ENCODE measurements around the gene ALDH5A1.
A peak's percentile ranks its signal among the peaks of the same experiment; 100 is the strongest.
"Not testable (repeated sequence)": the region's sequence is repeated elsewhere in the genome, so short reads cannot be mapped to it uniquely, and the experiment has no call there.

Gene ALDH5A1

DNA sequence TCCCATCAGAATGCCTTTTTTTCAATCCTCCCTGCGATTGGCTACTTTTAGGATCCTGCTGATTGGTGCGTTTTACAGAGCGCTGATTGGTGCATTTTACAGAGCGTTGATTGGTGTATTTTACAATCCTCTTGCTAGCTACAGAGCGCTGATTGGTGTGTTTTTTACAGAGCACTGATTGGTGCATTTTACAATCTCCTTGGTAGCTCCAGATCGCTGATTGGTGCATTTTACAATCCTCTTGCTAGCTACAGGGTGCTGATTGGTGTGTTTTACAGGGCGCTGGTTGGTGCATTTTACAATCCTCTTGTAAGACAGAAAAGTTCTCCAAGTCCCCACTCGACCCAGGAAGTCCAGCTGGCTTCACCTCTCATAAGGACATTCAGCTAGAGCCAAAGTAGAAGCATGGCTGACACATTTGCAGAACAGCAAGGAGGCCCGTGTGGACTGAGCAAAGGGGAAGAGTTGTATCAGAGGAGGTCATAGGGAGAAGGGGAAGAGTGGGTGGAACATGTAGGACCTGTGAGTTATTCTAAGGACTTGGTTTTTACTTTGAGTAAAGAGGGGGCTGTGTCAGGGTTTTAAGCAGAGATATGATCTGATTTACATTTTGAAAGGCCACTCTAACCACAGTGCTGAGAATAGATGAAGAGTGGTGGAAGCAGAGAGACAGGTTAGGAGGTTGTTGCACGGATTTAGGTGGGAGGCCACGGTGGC is 2.6 kb downstream of the ALDH5A1 start:
- no peak overlapping the region for H3K4me3 Mint-ChIP-seq
- H3K27ac Mint-ChIP-seq: peak overlapping the region; percentile 3
- peaks cover 1% of the 10 kb centered on the region for H3K9me3 Mint-ChIP-seq
- H3K36me3 Mint-ChIP-seq: peaks cover 17% of the 10 kb centered on the region
- no peaks in the 10 kb centered on the region for H3K27me3 Mint-ChIP-seq
- peaks cover 19% of the 10 kb centered on the region for H3K4me1 Mint-ChIP-seq
- DNase-seq (ENCODE audit: low spot score in 2 of 2) (no peak), ATAC-seq (ENCODE audit: low read depth) (no peak)

DNA sequence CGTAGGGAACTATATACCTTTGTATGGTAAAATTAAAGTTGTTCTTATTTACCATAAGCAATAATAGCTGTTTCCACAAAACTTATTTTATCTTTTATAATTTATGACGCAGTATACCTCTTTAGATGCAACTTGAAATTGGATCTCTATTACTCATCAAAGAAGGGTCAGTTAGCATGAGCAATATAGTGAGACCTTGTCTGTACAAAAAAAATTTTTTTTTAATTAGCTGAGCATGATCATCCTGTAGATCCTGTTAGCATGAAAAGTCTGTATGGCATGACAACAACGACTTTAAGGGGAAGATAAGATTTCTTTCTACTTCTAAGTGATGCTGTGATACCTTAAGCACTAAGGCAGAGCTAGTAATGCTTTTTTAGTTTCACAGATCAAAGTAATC is 5.9 kb downstream of the ALDH5A1 start:
- Mint-ChIP-seq H3K27ac (no peak overlapping the region), H3K4me3 (no peak overlapping the region), H3K27me3 (no peaks in the 10 kb centered on the region), H3K9me3 (peaks cover 1% of the 10 kb centered on the region), H3K36me3 (peaks cover 36% of the 10 kb centered on the region), H3K4me1 (peaks cover 10% of the 10 kb centered on the region)
- no peak for ATAC-seq (ENCODE audit: low read depth)
- no peak for DNase-seq (ENCODE audit: low spot score in 2 of 2)

DNA sequence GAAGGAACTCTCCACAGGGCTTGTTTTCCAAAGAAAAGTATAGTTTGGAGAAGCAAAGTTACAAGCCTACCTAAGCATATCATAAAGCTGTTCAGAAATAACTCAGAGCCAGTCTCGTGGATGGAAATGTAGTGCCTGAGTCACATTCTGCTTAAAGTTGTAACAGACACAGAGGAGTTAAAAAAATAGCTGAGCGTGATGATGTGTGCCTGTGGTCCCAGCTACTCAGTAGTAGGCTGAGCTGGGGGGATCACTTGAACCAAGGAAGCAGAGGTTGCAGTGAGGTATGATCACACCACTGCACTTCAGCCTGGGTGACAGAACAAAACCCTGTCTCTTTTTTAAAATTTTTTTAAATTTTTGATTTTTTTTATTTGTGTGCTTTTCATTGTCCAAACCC is 6.6 kb downstream of the ALDH5A1 start:
- no peak for ATAC-seq (ENCODE audit: low read depth)
- Mint-ChIP-seq H3K4me1 (peaks cover 6% of the 10 kb centered on the region), H3K27me3 (no peaks in the 10 kb centered on the region), H3K36me3 (peaks cover 36% of the 10 kb centered on the region), H3K9me3 (peaks cover 1% of the 10 kb centered on the region), H3K27ac (no peak overlapping the region), H3K4me3 (no peak overlapping the region)
- DNase-seq (ENCODE audit: low spot score in 2 of 2): no peak

DNA sequence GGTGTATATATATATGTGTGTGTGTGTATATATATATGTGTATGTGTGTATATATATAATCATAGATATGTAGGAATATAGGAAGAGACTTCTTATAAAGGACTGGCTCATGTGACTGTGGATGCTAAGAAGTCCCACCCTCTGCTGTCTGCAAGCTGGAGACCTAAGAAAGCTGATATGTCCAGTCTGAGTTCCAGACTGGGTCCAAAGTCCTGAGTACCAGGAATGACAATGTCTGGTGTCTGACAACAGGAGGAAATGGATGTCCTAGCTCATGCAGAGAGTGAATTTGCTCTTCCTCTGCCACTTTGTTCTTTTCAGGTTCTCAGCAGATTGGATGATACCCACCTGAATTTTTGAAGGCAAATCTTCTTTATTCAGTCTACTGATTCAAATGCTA is 7.1 kb downstream of the ALDH5A1 start:
- peaks cover 6% of the 10 kb centered on the region for H3K4me1 Mint-ChIP-seq
- H3K4me3 Mint-ChIP-seq: no peak overlapping the region
- peaks cover 1% of the 10 kb centered on the region for H3K9me3 Mint-ChIP-seq
- ATAC-seq (ENCODE audit: low read depth): no peak
- H3K27ac Mint-ChIP-seq: no peak overlapping the region
- peaks cover 33% of the 10 kb centered on the region for H3K36me3 Mint-ChIP-seq
- no peak for DNase-seq (ENCODE audit: low spot score in 2 of 2)
- H3K27me3 Mint-ChIP-seq: no peaks in the 10 kb centered on the region

DNA sequence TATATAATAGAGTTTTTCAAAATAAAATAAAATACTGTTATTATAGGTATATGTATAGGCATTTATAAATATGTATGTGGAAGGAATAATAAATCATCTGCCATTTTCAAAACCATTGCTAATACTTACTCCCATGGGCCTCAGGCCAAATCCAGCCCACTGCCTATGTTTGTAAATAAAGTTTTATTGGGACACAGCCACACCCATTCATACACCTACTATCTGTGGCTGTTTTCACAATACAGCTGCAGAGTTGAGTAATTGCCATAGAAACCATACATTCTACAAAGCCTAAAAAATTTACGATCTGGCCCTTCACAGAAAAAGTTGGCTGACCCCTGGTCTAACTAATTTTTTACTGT is 9.5 kb downstream of the ALDH5A1 start:
- Mint-ChIP-seq H3K27ac (peak overlapping the region; percentile 73), H3K36me3 (peaks cover 42% of the 10 kb centered on the region), H3K4me3 (no peak overlapping the region), H3K27me3 (no peaks in the 10 kb centered on the region), H3K4me1 (peaks cover 5% of the 10 kb centered on the region), H3K9me3 (peaks cover 2% of the 10 kb centered on the region)
- ATAC-seq (ENCODE audit: low read depth) (no peak), DNase-seq (ENCODE audit: low spot score in 2 of 2) (no peak)

DNA sequence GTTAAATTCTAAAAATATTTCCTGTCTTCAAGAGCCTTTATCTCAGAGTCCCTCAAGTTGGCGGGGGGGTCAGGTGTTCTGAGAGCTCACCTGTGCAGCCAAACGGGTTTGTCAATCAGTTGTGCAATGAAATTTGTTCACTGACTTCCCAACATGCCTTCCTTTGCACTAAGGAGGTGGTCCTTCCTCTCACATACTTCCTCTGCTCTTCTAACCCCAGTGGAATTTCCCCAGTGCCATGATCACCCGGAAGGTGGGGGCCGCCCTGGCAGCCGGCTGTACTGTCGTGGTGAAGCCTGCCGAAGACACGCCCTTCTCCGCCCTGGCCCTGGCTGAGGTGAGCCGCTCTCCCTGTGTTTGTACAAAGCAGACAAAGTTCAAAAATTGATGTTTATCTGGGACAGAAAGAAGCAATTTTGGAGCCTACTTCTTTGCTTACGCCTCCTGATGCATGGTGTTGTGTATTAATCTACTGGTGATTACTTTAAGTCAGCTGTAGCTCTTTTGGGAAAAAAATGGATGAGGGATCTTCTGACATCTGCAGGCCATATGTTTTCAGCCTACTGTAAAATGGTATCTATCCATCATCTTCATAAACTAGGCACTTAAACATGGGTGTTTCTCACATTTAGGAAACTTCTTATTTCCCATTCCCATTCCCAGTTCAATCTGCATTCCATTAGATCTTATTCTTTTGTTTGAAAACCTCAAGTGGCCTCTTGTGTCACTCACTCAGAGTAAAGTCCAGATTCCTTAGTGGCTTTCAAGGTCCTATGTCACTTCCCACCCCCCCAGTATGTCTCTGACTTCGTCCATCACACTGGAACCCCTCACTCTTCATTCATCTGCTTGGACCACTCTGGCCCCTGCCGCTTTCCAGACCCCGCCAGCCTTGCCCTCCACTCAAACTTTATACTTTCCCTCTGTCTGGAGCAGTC is 10.1 kb downstream of the ALDH5A1 start:
- Mint-ChIP-seq H3K9me3 (peaks cover 2% of the 10 kb centered on the region), H3K36me3 (peaks cover 47% of the 10 kb centered on the region), H3K27ac (peak overlapping the region; percentile 4), H3K4me3 (no peak overlapping the region), H3K27me3 (no peaks in the 10 kb centered on the region), H3K4me1 (peaks cover 5% of the 10 kb centered on the region)
- ATAC-seq (ENCODE audit: low read depth) (no peak), DNase-seq (ENCODE audit: low spot score in 2 of 2) (no peak)

DNA sequence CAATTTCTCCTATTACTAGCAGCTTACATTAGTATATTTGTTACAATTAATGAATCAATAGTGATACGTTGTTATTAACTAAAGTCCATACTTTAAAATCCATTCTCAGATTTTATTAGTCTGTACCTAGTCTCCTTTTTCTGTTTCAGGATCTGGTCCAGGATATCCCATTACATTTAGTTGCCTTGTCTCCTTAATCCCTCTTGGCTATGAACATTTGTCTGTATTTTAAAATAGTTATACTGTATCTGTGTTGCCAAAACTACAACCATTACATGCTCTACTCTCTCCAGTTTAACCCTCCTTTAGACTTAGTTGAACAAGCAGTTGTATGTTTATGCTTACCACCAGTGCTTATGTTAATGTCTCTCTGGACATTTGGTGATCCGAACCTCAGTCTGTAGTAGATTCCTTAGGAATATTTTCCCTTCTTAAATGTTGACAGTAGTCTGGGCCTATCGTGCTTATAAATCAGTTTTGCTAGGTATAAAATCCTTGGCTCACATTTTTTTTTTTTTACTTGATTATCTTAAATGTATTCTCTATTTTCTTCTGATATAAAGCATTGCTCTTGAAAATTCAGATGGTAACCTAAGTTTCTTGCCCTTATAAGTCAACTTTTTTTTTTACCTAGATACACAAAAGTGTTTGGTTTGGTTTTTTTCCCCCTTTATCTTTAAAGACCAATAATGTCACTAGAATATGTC is 12.2 kb downstream of the ALDH5A1 start:
- Mint-ChIP-seq H3K4me1 (peaks cover 5% of the 10 kb centered on the region), H3K9me3 (peaks cover 2% of the 10 kb centered on the region), H3K27me3 (no peaks in the 10 kb centered on the region), H3K36me3 (peaks cover 59% of the 10 kb centered on the region), H3K4me3 (no peak overlapping the region), H3K27ac (no peak overlapping the region)
- ATAC-seq (ENCODE audit: low read depth): no peak
- DNase-seq (ENCODE audit: low spot score in 2 of 2): no peak

DNA sequence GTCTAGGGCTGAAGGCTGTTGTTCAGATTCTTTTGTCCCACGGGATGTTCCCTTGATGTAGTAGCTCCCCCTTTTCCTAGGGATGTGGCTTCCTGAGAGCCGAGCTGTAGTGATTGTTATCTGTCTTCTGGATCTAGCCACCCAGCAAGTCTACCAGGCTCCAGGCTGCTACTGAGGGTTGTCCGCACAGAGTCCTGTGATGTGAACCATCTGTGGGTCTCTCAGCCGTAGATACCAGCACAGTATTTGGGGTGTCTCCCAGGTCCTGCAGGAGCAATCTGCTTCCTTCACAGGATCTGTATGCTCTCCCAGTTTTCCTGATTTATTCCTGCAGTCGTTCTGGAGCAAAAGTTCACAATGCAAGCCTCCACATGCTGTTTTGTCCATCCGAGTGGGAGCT is 17.2 kb downstream of the ALDH5A1 start:
- H3K9me3 Mint-ChIP-seq; H3K4me3 Mint-ChIP-seq; DNase-seq (ENCODE audit: low spot score in 2 of 2); H3K27me3 Mint-ChIP-seq; ATAC-seq (ENCODE audit: low read depth): not testable (repeated sequence)
- peaks cover 46% of the 10 kb centered on the region for H3K36me3 Mint-ChIP-seq
- H3K27ac Mint-ChIP-seq: peak overlapping the region; percentile 30
- peaks cover 11% of the 10 kb centered on the region for H3K4me1 Mint-ChIP-seq

DNA sequence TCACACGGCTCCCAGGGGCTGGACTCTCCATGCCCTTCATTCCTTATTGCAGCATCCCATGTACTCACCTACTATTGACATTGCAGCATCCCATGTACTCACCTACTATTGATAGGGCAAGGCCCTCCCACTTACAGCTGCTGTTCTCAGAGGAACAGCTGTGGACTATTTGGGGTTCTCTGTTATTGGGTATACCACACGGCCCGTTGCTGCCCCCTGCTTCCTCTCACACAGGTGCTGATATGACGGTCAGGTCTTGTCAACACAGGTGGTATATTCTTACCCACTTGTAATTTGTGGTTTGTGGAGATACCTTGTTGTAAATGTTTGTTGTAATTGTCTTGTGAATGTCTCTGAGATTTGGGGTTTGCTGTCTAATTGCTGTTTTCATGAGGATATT is 18.8 kb downstream of the ALDH5A1 start:
- Mint-ChIP-seq H3K36me3 (peaks cover 33% of the 10 kb centered on the region), H3K27me3 (no peaks in the 10 kb centered on the region), H3K9me3 (no peaks in the 10 kb centered on the region), H3K4me1 (peaks cover 24% of the 10 kb centered on the region), H3K4me3 (no peak overlapping the region), H3K27ac (peak overlapping the region; percentile 19)
- ATAC-seq (ENCODE audit: low read depth): no peak
- no peak for DNase-seq (ENCODE audit: low spot score in 2 of 2)

DNA sequence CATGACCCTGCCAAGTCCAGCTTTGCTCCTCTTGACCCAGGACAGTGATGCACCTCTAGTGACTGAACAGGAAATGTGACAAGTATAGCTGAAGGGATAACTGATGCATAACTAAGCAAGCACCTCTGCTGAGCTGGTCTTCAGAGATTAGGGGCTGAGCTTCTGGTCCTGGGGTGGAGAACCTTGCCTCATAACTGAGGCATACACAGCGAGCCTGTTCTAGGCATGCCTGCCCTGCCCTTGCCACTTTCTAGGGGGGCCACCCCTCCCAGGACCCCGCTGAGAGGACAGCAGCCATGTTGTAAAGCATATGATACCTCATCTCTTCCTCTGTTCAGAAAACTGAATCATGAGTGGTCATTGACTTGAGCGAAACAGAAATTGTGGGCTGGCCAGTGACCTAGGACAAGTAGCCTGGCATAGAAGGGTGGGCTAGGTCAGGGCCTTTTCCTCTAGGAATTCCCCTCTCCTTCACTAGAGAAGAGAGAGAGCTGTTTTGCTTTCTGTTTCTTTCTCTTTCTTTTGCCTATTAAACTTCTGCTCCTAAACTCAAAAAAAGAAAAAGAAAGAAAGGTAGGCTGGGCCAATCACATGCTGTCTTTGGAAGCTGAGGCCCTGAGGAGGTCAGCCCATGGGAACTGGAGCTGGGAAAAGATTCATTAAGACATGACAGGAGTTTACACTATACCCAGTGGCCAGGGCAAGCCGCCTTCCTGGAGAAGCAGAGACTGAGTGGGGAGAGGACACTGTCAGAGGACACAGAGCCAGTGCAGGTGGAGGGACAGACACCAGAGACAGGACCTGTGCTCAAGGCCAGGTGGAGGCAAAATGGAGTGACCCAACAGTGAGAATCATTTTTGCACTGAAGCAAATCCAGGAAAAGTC is 23.1 kb downstream of the ALDH5A1 start:
- peak overlapping the region; percentile 98 for H3K27ac Mint-ChIP-seq
- peak; percentile 59 for ATAC-seq (ENCODE audit: low read depth)
- DNase-seq (ENCODE audit: low spot score in 2 of 2): peak; percentile 19 to 24
- H3K4me3 Mint-ChIP-seq: peak overlapping the region; percentile 81
- H3K36me3 Mint-ChIP-seq: peaks cover 5% of the 10 kb centered on the region
- H3K9me3 Mint-ChIP-seq: no peaks in the 10 kb centered on the region
- peaks cover 34% of the 10 kb centered on the region for H3K4me1 Mint-ChIP-seq
- no peaks in the 10 kb centered on the region for H3K27me3 Mint-ChIP-seq

DNA sequence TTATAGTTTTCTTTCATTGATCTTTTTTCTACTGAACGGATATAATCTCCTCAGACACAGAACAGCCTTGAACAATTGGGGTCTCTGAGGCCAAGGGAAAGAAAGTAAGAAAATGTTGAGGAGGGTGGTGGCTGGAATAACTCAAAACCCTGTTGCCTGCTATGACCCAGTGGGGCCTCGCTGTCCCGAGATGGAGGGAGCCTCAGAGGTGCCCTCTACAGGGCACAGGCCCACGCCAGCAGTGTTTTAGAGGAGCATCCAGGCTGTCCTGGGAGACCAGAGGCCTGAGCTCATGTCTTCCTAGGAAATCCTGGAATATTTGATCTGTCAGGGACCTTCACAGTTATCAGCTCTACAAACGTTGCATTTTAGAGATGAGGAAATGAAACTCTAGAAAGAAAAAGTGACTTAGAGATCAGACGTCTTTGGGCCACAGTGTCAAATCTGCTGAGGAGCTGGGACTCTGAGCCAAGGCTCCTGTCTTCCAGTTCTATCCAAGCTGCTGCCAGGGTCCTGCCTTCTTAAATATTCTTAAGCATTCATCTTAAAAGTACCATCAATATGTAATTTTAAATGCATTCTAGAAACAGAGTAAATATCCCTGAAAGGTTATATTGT is 26.3 kb downstream of the ALDH5A1 start:
- H3K9me3 Mint-ChIP-seq: no peaks in the 10 kb centered on the region
- H3K36me3 Mint-ChIP-seq: no peaks in the 10 kb centered on the region
- DNase-seq (ENCODE audit: low spot score in 2 of 2) (peak; percentile 18 to 33), ATAC-seq (ENCODE audit: low read depth) (peak; percentile 25)
- H3K4me1 Mint-ChIP-seq: peaks cover 32% of the 10 kb centered on the region
- H3K27me3 Mint-ChIP-seq: no peaks in the 10 kb centered on the region
- no peak overlapping the region for H3K4me3 Mint-ChIP-seq
- H3K27ac Mint-ChIP-seq: peak overlapping the region; percentile 92

DNA sequence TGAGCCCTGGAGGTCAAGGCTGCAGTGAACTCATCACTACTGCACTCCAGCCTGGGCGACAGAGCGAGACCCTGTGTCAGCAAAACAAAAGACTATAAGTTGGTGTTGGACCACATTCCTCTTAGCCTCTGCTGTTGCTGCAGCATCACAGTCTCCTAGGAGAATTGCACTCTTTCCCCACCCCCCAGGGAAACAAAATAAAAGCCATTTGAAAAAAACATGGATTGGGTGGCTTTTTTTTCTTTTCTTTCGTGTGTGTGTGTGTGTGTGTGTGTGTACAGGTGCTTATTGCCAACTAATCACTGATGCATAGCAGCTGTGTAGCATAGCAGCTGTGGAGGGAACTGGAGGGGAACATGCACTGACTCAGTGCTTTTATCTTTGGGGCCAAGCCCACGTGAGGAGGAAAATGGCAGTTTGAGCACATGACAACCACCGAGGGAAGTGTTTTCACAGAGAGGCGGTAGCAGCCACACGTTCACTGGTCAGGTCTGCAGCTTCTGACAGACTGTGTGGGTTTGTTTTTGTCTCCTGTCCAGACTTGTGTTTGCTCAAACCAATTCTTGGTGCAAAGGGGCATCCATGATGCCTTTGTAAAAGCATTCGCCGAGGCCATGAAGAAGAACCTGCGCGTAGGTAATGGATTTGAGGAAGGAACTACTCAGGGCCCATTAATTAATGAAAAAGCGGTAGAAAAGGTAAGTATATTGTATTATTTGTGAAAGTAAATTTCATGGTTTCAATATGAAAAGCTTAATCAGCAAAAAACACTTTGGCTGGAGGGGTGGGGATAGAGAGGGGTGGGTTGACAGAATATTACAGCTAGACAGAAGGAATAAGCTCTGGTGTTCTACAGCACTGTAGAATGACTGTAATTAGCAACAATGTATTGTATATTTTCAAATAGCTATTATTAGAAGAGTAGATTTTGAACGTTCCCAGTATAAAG is 27.7 kb downstream of the ALDH5A1 start:
- Mint-ChIP-seq H3K27me3 (no peaks in the 10 kb centered on the region), H3K9me3 (no peaks in the 10 kb centered on the region), H3K4me1 (peaks cover 28% of the 10 kb centered on the region), H3K27ac (peak overlapping the region; percentile 92), H3K4me3 (peak overlapping the region; percentile 60), H3K36me3 (peaks cover under 1% of the 10 kb centered on the region)
- peak; percentile 34 to 59 for DNase-seq (ENCODE audit: low spot score in 2 of 2)
- ATAC-seq (ENCODE audit: low read depth): peak; percentile 82
